H54 (cell line): ENCODE data around the gene SH3TC2.

Experiments used
- DNase-seq: peaks from one replicate; pipeline ENCODE4 v3.0.0; 2011; ENCODE audit warnings: low spot score, mixed read lengths; ENCODE audit not compliant: insufficient read length
- FAIRE-seq: peaks from 3 replicates; lab custom pipeline; 2011; peaks lifted over from hg19 to GRCh38; lab: Jason Lieb, UNC
- POLR2A ChIP-seq: IDR thresholded peaks from 2 replicates; pipeline ENCODE4 v1.6.1; 2011; ENCODE audit warnings: low read depth, mild to moderate bottlenecking, low read length

Gene SH3TC2

GRCh38 chr5:148960070-148960769, 102.6 kb downstream of the SH3TC2 start:
- TF ChIP-seq POLR2A = no peak
- DNase-seq (no peak), FAIRE-seq (no peak)

GRCh38 chr5:148957591-148958202, 105.2 kb downstream of the SH3TC2 start:
- FAIRE-seq = no peak
- no peak for DNase-seq
- TF ChIP-seq POLR2A = no peak

- TF ChIP-seq POLR2A = no peak
- no peak for FAIRE-seq
- no peak for DNase-seq
These were observed 106.1 kb downstream of the SH3TC2 start for GRCh38 chr5:148956477-148957385.
